Activated CD8-positive, alpha-beta memory T cell treated with anti-CD3 and anti-CD28 coated beads, Interleukin-2, amount 50 U/mL, for 24 hours (primary cell): ENCODE measurements around the gene DSC3.

Experiments
- DNase-seq: peaks from one replicate; pipeline ENCODE4 v3.0.0-alpha.2; 2020; ENCODE audit errors: extremely low read depth

DSC3 gene

DNA sequence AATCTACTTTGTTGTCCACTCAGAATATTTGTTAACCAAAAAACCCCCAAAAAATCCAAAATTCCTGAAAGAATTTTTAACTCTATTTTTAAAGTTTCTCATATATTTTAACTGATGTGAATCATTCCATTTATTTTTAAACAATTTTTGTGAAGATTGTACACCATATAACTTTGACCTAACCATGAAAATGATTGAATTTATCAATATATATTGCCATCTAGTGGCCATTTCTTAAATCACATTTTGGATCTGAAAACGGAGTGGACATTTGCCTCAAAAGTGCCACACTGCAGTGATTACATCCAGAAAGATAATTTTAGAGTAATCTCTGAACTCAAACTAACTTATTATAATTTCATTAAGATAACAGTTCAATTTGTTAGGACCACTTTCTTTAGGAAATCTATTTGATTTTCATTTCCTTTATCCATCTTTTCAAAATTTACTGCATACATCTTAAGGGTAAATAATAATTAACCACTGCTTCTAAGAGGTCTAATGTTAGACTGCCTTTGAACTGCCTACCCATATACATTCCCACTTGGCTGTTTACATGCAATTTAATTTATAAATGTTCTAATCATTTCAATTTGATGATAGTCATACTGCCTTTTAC, 71.1 kb downstream of the DSC3 start:
- DNase-seq, result no peak

DNA sequence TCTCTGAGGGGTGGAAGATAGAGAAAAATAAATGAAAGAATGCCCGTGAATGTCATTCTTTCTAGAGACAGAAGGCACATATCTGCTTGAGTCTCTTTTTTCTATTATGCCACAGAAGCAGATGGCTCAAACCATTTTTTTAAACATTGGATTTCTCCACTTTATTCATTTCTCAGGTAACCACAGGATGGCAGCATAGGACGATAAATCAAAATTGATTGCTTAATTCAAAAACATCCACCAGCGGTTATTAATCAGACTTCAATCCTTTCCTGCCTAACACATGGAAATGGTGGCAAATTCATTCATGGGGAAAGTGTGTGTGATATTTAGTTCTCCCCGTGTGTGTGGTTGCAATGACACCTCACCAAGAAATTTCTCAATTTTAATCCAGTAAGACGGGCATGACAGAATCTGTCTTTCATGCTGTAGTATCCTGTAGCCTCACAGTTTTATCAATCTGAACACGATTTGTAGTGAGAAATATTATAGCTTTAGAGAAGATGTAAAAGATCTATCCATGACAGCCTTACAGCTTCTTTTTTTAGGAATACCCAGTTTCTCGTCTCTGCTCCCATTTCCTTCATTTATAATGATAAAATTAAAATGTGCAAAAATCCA, 72.2 kb downstream of the DSC3 start:
- DNase-seq, result no peak

DNA sequence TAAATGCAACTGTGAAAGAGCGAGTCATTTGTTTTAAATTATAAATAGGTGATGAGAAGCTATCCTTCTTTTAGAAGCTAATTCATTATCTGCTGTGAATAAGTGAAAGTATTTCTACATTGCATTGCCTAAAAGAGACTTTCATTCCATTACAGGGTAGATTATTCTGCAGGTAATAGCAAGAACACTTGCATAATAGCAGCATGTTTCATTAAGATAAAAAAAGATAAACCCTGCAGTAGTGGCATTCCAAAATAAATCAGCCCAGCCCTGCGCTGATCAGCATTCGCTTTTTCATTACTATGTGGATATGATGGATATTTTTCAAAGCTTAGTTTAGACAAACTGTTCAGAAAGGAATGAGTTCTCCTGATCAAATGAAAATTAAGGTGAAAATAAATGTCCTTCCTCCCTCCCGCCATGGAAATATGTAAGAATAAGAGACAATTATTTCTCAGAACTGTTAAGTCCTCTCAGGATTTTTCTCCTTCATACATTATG, 72.8 kb downstream of the DSC3 start:
- DNase-seq, result no peak

DNA sequence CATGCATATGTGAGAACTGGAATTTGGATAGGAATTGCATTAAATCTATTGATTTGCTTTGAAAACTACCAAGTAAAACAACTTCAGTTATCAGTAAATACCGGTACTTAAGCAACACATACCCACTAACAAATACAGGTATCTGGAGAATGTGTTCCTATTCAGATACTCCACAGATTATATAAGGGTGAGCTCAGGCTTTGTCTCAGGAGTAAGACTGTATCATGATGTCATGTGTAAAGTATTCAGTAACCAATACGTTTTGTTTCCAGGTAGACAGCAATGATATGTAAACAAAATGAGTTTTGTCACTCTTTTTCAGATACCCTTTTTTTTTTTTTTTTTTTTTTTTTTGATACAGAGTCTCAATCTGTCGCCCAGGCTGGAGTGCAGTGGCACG, 74.8 kb downstream of the DSC3 start:
- no peak for DNase-seq

DNA sequence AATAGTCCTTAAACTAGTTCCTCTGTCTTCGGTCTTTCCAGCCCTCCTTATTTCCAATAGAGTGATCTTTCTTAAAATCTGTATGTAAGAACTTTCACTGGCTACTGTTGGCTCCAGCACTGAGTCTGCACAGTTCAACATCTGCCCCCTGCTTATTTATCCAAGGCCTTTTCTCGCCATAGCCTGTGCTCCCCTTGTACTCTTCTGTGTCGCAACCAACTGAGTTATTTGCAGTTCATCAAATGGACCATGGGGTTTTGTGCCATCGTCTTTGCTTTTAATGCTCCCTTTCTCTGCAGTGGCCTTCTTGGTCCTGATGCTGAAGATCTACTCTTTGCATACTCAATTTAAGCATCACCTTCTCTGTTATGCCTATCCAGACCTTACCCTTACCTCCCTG, 77.3 kb downstream of the DSC3 start:
- no peak for DNase-seq

DNA sequence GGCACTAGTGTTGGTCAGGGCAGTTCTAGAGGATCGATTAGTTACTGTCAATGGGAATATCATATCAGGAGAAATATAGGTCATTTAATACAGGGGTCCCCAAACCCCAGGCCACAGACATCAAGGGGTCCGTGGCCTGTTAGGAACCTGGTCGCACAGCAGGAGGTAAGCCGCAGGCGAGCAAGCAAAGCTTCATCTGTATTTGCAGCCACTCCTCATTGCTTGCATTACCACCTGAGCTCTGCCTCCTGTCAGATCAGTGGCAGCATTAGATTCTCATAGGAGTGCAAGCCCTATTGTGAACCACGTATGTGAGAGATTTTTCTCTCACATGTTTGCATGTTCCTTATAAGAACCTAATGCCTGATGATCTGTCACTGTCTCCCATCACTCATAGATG, 81.9 kb downstream of the DSC3 start:
- DNase-seq, result no peak

DNA sequence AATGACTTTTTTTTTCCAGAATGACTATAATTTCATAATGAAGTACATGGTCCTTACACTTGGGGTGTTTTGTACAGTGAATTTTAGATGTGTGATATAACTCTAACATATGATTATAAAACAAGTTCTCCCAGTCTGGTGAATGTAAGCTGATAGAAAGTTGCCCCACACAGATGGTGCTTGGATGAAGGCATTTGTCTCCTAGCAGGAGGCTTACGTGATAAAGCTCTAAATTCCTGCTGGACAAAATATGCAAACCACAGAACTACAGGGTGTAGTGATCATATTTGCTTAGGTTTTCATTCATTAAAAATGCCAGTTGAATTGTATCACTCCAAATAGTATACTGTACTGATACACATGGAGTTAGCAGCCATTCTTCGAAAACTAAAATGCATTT, 85.5 kb downstream of the DSC3 start:
- no peak for DNase-seq

DNA sequence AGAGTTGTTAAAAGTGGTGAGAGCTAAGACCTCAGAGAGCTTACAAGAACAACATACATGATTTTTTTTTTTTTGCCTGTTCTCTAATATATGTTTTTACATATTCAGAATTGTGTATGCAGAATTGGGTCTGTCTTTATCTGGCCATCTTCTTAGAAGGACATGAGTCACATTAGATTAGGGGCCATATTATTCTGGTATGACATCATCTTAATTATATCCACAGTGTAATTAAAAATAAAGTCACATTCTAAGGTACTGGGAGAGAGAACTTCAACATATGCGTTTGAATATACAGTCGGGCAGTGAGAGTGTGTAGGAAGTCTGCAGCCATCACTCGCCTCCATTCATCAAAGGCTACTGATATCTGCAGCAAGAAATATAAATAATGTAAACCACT, 88.3 kb downstream of the DSC3 start:
- DNase-seq, result no peak

DNA sequence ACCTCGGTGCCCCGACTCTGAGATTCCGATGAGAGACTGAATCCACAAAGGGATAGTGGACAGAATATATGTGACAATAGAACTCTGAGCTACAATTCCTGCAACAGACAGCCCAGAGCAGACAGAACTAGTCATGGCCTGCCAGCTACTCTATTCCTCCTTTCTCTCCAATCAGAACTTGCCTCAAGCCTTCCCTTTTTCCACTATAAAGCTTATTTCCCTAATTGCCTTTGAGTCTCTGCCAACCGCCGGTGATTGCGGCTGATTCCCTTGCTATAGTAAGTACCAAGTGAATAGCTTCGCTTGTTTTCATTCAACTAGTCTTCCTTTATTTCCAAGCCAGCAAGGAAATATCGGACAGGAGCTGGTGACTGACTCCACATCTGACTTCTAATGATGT, 96.8 kb downstream of the DSC3 start:
- DNase-seq, result no peak

DNA sequence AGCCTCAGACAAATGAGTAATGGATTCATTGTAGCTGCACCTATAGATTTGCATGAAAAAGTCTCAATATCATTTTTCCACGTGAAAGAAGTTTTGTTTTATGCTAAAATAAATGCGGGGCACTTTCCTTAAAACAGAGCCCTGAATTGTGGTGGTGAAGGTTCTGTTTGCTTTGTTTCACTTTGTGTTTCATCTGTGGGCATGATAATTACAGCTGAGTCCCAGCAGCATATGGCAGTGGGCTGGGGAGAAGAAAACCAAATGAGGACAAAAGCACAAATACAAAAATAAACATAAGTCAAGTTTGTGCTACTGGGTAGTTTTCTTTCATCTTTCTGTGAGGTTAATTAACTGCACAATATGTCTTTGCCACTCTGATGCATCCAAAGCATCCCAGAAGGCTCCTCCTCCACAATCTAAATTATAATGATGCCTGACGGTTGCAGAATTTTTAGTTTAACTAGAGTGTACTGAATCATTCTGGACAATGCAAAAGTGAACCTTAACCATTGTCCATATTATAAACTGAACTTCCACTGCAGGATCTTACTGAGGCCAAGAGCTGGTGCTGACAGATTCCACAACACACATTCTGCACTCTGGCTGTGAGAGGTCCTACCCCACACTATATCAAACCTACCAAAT, 97.6 kb downstream of the DSC3 start:
- DNase-seq, result no peak

DNA sequence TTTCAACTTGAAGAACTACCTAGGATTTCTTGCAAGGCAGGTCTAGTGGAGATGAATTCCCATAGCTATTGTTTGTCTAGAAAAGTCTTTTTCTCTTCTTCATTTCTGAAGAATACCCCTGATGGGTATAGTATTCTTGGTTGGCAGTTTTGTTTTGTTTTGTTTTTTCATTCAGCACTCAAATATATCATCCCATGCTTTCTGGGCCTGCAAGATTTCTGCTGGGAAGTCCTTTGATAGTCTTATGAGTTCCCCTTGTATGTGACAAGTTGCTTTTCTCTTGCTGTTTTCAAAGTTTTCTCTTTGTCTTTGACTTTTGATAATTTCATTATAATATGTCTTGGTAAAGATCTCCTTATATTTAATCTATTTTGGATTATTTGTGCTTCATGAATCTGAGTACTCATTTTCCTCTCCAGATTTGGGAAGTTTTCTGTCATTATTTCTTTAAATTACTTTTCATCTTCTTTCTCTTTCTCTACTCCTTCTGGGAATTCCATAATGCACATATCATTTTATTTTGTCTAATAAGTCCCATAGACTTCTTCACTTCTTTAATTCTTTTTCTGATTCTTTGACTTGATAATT, 101.5 kb downstream of the DSC3 start:
- no peak for DNase-seq
